RPMI7951 (cell line): ENCODE data around the gene TACSTD2. TPM values are rescaled to one million over a fixed set of nuclear protein-coding genes. Genes with fewer than 3 reads are reported as not detected.
"Not testable (repeated sequence)": the region's sequence is repeated elsewhere in the genome, so short reads cannot be mapped to it uniquely, and the experiment has no call there.

ENCODE experiments used
- DNase-seq: peaks from one replicate; pipeline ENCODE4 v3.0.0-alpha.2; 2012; ENCODE audit warnings: low read depth
- total RNA-seq: library from RNA; depleted of rRNA; stranded (reverse); fragments of >200 nt; shearing (Covaris generic); gene quantifications from 2 replicates; pipeline ENCODE4 v1.2.3, GENCODE V29; 2014

Gene TACSTD2
- total RNA-seq, 1 experiment from 2014 or later, result not detected

DNA sequence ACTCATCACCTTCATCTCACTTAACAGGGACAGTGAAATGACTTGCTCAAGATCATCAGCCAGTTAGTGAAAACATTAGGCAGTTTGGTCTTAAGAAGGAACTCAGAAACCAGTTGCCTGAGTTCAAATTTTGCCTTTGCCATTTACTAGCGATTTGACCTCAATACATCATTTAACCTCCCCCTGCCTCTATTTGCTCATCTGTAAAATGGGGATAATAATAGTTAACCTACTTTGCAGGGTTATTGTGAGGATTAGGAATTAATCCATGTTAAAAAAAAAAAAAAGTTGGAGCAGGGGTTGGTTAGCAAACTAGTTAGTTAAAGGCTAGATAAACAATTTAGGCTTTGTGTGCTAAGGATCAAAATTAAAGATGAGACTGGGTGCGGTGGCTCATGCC, 10.6 kb upstream of the TACSTD2 start:
- no peak for DNase-seq

DNA sequence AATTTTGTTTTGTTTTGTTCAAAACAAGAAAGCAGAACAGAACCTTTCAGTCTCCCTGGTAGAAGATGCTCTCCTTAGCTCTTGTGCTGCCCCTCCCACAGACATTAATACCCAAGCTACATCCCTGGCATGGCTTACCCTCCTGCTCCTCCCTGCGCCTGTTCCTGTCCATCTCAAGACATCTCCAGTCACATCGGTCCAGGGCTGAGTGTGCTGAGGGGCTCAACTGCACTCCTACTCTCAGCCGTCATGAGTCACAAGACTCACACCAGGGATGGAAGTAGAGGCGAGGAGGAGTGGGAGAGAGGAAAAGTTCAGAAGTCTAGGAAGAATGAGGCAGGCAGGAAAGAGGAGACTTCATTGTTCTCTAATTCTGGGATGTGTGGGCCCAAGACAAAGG, 9.2 kb upstream of the TACSTD2 start:
- peak; percentile 35 for DNase-seq

DNA sequence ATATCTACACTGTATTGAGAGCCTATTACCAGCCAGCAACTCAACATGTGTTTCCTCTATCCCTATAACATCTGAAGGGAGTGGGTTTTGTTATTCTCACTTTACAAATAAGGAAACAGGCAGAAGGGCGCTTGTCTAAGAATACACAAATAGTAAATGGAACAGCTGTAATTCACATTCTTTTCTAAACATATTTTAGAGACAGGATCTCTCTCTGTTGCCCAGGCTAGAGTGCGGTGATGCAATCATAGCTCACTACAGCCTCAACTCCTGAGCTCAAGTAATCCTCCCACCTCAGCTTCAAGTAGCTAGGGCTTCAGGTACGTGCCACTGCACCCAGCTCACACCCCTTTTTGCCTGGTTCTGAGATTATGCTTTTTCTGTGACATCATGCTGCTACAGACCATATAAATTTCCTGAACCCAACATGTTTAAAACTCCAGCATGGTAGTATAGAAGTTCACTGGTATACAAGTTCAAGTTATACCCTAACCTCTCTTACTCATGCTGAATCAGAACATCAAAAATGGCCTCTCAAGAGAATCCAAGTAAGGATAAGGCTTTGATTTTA, 8.6 kb upstream of the TACSTD2 start:
- no peak for DNase-seq

DNA sequence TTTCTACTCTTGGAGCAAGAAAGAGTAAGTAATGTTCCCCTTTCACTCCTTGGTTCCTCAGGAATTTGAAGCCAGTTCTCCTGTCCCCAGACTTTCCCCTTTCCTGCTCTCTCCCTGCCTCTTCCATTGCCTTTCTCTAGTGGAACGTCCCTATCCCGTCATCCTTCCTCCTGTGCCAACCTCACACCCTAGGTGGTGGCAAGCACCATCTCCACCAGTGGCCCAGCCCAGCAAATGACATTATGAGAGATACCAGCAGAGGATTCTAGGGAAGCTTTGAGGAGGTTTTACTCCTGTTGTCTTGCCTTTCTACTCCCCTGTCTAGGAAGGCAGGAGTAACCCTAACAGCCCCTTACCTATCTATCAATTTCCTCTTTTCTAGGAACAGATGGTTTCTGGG, 8.1 kb upstream of the TACSTD2 start:
- DNase-seq, result no peak

DNA sequence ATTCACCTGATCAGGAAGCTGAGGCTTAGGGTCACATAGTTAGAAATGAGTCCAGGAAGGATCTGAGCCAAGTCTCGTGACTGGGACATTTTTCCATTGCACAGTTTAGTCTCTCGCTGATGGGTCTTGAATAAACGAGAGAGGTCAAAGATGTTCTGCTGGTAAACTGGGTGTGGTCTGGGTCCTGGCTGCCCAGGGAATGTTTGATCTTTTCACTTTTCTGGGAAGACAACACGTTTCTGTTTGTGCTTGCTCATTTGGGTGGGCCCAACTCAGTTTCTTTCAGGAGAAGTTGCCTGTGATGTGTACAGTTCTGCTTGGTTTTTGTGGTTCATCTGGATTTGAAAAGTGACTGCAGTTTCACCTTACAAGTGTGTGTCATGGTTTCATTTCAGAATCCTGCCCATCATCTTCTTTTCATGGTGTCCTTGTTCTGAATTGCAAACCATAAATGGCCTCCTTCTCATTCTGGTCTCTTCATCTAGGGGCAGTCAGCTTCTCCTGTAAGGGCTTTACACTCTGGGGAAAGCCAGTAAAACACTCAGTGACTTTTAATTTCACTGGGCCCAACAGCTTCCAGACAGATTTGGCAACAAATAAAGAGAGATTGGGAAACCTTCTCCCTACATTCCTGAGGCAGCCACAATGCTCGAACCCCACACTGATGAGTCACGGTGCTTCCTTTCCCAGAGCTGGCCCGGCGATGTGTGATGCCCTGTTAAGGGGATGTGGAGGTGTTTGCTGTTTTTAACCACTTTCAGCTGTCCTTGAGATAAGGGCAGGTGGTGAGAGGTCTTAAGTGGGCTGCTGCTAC, 7.2 kb upstream of the TACSTD2 start:
- DNase-seq, result peak; percentile 97

DNA sequence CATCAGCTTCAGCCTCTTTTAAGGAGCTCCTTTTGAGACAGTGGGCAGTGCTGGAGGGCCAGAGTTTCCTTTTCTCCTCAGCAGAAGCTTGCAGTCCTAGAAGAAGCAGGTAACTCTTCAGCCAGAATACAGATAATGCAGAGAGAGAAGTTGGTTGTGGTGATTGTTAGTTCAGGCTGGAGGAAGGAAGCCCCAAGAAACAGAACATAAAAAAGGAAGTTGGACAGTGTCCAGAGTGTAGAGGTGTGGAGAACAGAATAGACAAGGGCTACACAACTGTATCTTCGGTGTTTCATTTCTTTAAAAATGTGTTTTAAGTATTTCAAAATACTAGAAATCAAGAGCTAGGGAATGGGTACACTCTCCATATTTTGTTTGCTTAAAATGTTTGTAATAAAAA, 6.4 kb upstream of the TACSTD2 start:
- DNase-seq, result no peak

DNA sequence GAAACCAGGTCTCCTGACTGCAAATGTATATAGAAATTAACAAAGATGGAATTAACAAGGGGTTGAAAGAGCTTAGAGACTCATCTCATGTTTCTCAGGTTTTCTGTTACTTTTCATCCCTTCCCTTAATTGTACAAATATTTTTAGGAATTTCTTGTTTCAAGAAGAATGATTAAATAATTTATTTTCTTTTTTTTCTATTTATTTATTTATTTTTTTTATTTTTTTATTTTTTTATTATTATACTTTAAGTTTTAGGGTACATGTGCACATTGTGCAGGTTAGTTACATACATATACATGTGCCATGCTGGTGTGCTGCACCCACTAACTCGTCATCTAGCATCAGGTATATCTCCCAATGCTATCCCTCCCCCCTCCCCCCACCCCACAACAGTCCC, 5.1 kb upstream of the TACSTD2 start:
- not testable (repeated sequence) for DNase-seq

DNA sequence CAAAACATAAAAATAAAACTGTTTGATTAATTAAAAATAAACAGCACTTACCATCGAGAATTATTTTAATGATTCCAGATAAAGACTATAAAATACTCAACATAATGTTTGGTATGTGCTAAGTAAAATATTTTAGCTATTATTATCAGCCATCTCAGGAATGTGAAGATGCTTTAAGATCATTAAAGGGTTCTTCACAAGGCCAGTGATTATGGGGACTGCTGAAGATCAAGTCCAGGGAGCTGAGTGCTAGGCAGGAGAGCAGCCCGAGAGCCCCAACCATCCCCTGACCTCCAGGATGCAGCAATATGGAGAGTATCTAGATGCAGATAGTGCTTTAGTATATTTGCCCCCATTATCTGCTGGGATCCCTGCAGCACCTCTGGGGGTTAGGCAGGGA, 4.6 kb upstream of the TACSTD2 start:
- no peak for DNase-seq

DNA sequence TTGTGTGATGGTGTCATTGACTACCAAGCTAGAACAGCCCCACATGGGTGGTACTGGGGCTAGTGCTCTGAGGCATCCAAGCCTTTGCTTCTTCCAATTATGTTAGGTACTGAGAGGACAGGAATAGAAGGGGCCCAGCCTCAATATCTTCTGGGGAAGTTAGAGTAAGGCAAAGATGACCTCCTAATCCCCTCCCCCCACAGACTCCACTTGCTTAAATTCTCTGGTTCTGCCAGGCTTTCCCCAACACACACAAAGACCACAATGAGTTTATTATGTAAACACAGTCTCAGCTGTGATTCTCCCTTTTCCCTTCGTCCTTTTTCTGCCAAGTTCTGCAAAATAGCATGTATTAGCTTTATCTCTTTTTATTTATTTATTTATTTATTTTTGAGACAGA, 3.1 kb upstream of the TACSTD2 start:
- peak; percentile 47 for DNase-seq

DNA sequence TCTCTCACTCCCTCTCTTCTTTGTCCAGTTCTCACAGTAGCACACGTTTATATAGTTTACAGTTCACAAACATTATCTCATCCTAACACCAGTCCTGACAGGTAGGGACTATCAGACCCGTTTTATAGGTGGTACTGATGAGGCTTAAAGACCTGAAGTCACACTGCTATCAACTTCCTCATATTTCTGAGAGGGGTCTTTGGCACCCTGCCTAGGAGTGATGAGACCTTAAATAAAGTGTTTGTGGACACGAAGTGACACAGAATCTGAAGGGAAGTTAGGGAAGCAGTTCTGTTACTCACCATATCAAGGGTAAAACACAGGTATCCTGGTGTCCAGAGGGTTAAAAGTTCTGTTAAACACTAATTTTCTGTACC, 590 bp upstream of the TACSTD2 start:
- DNase-seq, result no peak

DNA sequence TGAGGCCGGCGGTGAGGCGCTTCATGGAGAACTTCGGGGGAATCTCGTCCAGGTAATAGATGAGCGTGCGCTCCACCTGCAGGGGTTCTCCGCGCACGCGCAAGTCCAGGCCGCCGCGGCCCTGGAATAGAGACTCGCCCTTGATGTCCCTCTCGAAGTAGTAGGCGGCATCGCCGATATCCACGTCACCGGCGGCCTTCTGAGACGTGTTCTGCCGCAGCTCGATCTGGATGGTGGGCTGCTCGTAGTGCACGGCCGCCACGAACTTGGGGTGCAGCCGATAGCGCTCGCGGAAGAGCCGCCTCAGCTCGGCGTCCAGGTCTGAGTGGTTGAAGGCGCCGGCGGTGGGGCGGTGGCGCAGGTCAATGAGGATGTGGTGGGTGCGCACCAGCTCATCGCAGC, 726 bp downstream of the TACSTD2 start:
- DNase-seq, result no peak

DNA sequence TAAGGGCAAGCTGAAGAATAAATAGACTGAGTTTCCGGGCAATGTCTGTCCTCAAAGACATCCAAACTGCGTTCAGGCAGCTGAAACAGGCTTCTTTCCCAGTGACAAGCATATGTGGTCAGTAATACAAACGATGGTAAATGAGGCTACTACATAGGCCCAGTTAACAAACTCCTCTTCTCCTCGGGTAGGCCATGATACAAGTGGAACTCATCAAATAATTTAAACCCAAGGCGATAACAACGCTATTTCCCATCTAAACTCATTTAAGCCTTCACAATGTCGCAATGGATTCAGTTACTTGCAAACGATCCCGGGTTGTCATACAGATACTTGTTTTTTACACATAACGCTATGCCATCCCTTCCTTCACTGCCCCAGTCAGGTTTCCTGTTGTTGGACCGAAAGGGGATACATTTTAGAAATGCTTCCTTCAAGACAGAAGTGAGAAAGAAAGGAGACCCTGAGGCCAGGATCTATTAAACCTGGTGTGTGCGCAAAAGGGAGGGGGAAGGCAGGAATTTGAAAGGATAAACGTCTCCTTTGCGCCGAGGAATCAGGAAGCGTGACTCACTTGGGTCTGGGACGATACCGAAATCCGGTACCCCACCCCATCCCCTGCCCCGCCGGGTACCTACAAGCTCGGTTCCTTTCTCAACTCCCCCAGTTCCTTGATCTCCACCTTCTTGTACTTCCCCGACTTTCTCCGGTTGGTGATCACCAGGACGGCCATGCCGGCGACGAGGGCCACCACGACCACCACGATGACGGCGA, 1.3 kb downstream of the TACSTD2 start:
- no peak for DNase-seq

DNA sequence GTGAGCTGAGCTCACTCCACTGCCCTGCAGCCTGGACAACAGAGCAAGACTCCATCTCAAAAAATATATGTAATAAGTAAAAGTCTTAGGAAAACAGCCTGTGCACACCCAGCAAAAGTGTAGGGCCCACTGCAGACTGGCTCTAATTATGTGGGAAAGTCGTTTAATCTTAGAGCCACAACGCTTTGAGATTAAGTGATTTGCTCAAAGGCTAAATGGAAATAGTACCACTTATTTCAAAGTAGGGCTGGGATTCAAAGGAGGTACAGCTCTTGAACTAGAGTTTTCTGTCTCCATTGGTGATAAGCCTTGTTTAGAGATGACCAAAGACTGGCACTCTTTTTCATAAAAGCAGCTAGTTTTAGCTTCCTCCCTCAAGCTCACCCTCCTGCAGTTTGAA, 2.2 kb downstream of the TACSTD2 start:
- no peak for DNase-seq

DNA sequence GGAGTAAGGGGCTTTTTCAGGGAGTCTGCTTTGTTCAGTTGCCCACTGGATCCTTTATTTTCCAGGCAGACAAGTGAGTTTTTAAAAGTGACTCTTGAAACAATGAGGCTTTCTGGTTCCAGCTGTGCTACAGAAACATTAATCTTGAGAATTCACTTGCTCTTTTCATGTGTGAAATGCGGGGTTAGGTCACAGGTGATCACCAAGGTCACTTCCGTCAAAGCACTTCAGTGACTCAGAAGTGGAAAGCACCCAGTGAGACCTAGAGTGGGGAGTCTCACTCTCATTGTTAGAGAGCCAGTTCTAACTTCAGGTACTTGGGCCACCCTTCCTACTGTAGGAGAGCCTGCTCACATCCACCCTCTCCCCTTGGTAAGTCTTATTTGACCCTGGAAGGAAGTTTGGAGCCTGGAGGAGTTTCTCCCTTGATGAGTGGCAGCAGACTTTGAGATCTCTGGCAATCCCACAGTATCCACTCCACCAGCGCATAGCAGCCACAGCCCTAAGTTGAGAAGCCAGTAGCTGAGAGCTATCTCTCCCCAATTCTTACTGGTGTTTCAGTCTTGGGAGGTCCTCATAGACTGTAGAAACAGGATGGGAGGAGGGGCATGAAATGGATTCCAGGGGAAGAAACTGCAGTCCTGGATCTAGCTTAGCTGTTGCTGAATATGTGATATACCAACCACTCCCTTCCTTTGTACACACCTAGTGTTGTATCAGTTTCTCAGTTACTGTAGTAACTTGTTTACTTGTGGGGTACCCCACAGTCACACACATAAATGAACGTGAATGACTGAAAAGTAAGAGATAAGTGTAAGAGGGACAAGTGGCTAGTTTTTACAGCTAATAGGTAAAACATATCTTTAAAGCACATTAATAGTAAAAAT, 3.1 kb downstream of the TACSTD2 start:
- peak; percentile 20 for DNase-seq

DNA sequence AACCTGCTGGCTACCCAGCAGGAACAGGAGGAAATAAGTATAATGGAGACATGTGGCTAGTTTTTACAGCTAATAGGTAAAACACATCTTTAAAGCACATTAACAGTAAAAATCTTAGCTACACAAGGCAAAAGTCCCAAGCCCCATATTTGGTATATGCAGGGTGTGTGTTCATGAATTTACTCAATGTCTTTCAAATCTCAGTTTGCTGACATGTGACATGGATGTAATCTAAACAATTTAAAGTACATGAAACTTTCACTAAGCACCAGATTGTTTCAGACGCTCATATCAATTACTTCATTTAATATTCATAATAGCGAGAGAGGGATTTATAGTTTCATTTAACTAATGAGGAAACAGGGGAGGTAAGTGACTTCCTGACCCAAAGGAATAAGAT, 3.9 kb downstream of the TACSTD2 start:
- no peak for DNase-seq

DNA sequence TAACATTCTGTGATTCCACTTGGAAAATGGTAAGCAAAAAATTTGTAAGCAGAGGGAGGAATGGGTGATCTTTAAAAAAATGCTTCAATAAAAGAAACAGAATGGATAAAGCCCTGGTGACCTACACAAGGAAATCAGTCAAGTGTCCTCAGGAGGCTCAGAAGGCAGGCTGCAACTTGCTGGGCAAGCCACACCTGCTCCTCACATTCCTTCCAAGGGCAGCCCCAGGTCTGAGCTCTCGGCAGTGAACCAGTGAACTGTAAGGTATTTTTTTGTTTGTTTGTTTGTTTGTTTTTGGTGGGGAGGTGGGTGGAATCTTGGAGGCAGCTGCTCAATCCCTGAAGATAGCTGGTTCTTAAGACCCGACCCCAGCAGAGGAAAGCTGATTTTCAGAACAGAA, 4.4 kb downstream of the TACSTD2 start:
- no peak for DNase-seq

DNA sequence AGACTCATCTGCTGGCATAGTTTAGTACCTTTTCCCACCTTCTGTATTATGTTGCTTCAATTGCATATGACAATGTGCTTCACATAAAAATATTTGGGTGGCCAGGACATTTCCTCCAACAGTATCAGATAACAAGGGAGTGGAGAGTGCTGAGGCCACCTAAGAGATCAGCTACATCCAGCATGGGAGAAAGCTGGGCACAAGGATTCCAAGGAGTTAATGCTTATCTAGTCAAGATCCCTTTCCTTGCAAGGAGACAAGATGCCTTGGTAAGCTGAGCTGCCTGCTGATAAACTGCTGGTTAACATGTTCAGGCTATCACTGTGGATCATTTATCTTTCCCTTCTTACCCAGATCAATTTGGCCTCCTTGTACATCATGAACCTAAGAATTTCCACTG, 5.4 kb downstream of the TACSTD2 start:
- DNase-seq, result no peak

DNA sequence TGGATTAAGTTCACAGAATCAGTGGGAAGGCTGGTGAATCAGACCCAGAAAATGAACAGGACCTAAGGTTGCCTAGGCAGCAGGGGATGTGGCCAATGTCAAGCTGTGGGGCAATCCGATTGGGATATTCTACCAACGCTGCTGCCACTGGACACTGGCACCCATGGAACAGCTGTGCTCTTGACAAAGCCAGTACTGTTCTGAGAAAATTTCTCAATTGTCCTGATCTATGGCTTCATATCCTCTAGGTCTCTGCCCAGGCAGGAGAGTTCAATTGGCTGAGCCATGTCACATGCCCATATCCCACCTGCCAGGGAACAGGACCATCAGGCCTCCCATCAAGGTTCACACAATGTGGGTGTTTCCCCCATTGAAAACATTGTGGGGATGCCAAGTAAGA, 6.2 kb downstream of the TACSTD2 start:
- DNase-seq, result peak; percentile 26

DNA sequence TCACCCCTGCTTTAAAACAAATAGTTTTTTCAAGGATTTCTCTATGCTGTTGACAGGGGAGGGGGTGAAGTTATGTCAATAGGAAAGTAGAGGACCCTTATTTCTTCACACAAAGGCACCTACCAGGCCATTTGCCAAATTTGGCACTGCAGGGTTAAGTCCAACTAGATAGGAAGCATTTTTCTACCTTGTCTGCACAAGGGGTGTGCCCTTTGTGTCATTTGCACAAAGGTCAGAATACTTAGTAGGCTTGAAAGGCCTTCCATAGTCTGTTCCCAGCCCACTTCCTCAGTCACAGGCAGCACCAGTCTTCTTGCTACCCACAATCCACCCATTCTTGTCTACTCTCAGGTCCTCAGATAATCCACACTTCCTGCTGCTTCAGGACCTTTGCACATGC, 7.0 kb downstream of the TACSTD2 start:
- DNase-seq, result no peak

DNA sequence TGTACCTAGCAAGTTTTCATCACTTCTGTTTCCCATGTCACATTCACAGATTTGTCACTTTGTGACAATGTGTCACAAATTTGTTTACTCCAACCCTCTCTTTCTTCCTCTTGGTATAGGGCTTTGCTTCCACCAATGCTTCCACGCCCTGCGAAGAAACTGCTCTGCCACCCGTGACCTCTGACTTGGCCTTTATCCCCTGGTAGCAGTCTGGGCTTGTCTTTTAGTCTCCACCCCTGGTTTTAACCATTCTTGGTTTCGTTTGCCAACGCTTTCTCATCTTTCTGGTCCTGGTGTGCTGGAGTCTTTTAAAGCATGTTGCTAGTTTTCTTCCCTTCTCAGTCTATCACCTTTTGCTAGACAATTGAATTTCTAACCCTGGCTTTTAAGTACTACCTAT, 8.1 kb downstream of the TACSTD2 start:
- no peak for DNase-seq

DNA sequence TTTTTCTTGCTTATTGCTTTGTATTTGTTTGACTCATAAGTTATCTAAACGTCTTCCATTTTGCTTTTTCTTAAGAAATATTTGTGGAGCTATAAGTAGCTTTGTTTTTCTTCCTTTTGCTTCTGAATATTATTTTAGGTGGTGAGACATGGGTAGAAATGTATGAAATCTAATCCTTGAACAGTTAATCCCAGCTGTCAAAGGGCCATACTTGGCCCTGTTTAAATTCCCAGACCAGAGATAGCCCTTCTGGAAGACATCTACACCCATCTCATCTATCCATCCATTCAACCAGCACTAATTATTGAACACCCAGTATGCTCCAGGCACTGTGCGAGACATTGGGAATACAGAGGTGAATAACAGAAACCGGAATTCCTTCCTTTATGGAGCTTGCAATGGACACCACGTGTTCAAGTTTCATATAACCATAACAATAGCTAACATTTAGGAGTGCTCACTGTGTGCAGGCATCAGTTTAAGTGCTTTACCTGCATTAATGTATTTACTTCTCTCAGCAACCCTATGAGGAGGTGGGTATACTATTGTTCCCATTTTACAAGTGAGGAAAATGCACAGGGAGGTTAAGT, 8.7 kb downstream of the TACSTD2 start:
- DNase-seq, result no peak

DNA sequence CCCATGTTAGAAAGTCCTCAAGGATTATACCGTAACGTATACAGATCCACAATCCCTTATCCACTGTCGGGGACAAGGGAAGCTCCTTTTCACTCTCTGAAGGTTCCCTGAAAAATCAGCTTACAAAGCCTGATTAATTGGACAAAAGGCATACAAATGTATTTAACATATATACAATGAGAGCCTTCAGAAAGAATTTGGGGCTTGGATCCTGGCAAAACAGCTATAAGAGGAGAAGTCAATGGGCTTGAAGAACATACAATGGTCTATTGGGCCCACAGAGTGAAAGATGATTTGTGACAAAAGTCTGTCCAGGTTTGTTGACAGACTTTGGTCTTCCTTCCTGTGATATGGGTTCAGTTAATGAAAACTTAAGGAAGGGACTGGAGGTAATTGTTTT, 10.7 kb downstream of the TACSTD2 start:
- no peak for DNase-seq
